Sigmoid colon (tissue), 7 donors: Measurements from ENCODE around the gene FNIP2. TPM values are rescaled to one million over a fixed set of nuclear protein-coding genes. Genes with fewer than 3 reads are reported as not detected.

ENCODE experiments used
- polyA plus RNA-seq, 3 donors: library from polyadenylated mRNA; stranded (reverse); fragments of 200-250 nt; gene quantifications; one replicate each; pipeline ENCODE4 v1.2.3, GENCODE V29; 2013
- small RNA-seq, 3 donors: library from RNA; depleted of rRNA; stranded (forward); fragments of <200 nt; gene quantifications; one replicate each; pipeline ENCODE3, GENCODE V24; 2016
- total RNA-seq, 4 donors: library from RNA; depleted of rRNA; stranded (reverse); fragments of >200 nt; gene quantifications; one replicate each; pipeline ENCODE4 v1.1.0, GENCODE V29; 2016
- donor health status: healthy with polysubstance abuse.
- donor health status: Bipolar disorder and iron deficiency.
- donor health status: healthy.

Gene FNIP2
- total and polyA plus RNA-seq, 7 donors: 14.4 to 38.9 (median 35.2) TPM

Small RNA genes within 50 kb of the gene (small RNA-seq; reads per million reads assigned to genes)
- gene RF00157 (0 reads per million in 3 donors), gene RNU6-128P (0 reads per million in 3 donors)

Other genes starting within 250 kb of the FNIP2 start
- not detected for gene RXFP1, start 247.1 kb upstream of the FNIP2 start, total RNA-seq
- gene RXFP1, start 247.1 kb upstream of the FNIP2 start, polyA plus RNA-seq: under 1 TPM in 1 of 3 donors, not detected in 2; 0.09 TPM
- gene C4orf46, start 97.1 kb upstream of the FNIP2 start, total RNA-seq: 1 to 10 TPM; 3.3 to 7.1 (median 5.2) TPM
- gene C4orf46, start 97.1 kb upstream of the FNIP2 start, polyA plus RNA-seq: 1 to 10 TPM; 2.4 to 3.7 (median 3.7) TPM
- gene ETFDH, start 96.7 kb upstream of the FNIP2 start, total RNA-seq: 10 to 100 TPM; 30.7 to 49.9 (median 37.7) TPM
- gene ETFDH, start 96.7 kb upstream of the FNIP2 start, polyA plus RNA-seq: 10 to 100 TPM; 20.4 to 74.7 (median 31.6) TPM
- 10 to 100 TPM; 17.8 to 54.8 (median 28.6) TPM for gene PPID, start 45.6 kb upstream of the FNIP2 start, total RNA-seq
- gene PPID, start 45.6 kb upstream of the FNIP2 start, polyA plus RNA-seq: 10 to 100 TPM; 17.4 to 30.1 (median 26.6) TPM